GM12878 (cell line): ENCODE data around the gene TRIM17. TPM values are rescaled to one million over a fixed set of nuclear protein-coding genes. Genes with fewer than 3 reads are reported as not detected.

Experiments used
- ATAC-seq: fragments of 200-7000 bp; cut with Tn5 transposase; 3 replicates; pipeline ENCODE4 v1.9.1; 2020; ENCODE audit warnings: mild to moderate bottlenecking, moderate library complexity
- BruUV-seq: library from RNA; stranded (reverse); fragments of 400-500 nt; replicated peaks from 2 replicates; lab custom pipeline; 2021; lab: Mats Ljungman, UMichigan
- CTCF ChIA-PET: fragments of 300-600 bp; sonication (Branson Sonifier 250); formaldehyde crosslinking; extraction: SDS; loops from one replicate; lab custom pipeline; 2021; ENCODE audit warnings: inconsistent platforms; lab: Yijun Ruan, JAX
- POLR2A ChIA-PET: fragments of 350-600 bp; formaldehyde crosslinking; extraction: SDS; loops from one replicate; lab custom pipeline; 2021; ENCODE audit warnings: inconsistent platforms; lab: Charles Lee
- RAD21 ChIA-PET: fragments of 300-600 bp; sonication (Branson Sonifier 250); formaldehyde crosslinking; loops from one replicate; lab custom pipeline; 2023; ENCODE audit warnings: antibody characterized with exemption; ENCODE audit not compliant: unreplicated experiment; lab: Charles Lee
- SMC1A ChIA-PET: fragments of 300-600 bp; sonication (Branson Sonifier 250); formaldehyde crosslinking; loops from one replicate; lab custom pipeline; 2023; ENCODE audit not compliant: unreplicated experiment, uncharacterized antibody; lab: Charles Lee
- DNase-seq: peaks from one replicate; pipeline ENCODE4 v3.0.0-alpha.2; 2011; ENCODE audit warnings: low read depth, low spot score
- FAIRE-seq: peaks from 3 replicates; lab custom pipeline; 2011; peaks lifted over from hg19 to GRCh38; lab: Jason Lieb, UNC
- H2AFZ ChIP-seq: 2 replicates; pipeline ENCODE4 v1.6.0; 2011; ENCODE audit warnings: low read depth, low read length, control low read depth; ENCODE audit not compliant: control insufficient read depth
- H3K27ac ChIP-seq: 2 replicates; pipeline ENCODE4 v1.5.1; 2011; ENCODE audit warnings: control low read depth; ENCODE audit not compliant: control insufficient read depth, insufficient read depth
- H3K27me3 ChIP-seq, 2 experiments: replicated peaks in 1 of 2; 2 replicates each; pipeline versions ENCODE4 v1.6.0 to v1.6.1; 2011; ENCODE audit warnings: low read length in 1 of 2; ENCODE audit not compliant: control insufficient read depth in 2 of 2, insufficient read depth in 2 of 2
- H3K36me3 ChIP-seq, 2 experiments: 2 replicates each; pipeline ENCODE4 v1.5.1; 2011; ENCODE audit warnings: low read length in 1 of 2; ENCODE audit not compliant: control insufficient read depth in 2 of 2, insufficient read depth in 2 of 2
- H3K4me1 ChIP-seq: 2 replicates; pipeline ENCODE4 v1.6.1; 2011; ENCODE audit warnings: mild to moderate bottlenecking, low read length, moderate library complexity, mixed read lengths; ENCODE audit not compliant: control insufficient read depth, insufficient read depth
- H3K4me2 ChIP-seq: 2 replicates; pipeline ENCODE4 v1.6.0; 2011; ENCODE audit warnings: control low read depth; ENCODE audit not compliant: control insufficient read depth, insufficient read depth
- H3K4me3 ChIP-seq: fragments of 200-600 bp; sonication (generic); 2 replicates; pipeline ENCODE4 v1.5.1; 2016
- H3K79me2 ChIP-seq: 2 replicates; pipeline ENCODE4 v1.6.0; 2011; ENCODE audit warnings: low read length; ENCODE audit not compliant: control insufficient read depth, insufficient read depth
- H3K9ac ChIP-seq: 2 replicates; pipeline ENCODE4 v1.8.0; 2011; ENCODE audit warnings: low read length, control low read depth, mixed read lengths; ENCODE audit not compliant: control insufficient read depth, insufficient read depth
- H3K9me3 ChIP-seq: replicated peaks from 3 replicates; pipeline ENCODE4 v1.5.1; 2011; ENCODE audit warnings: mild to moderate bottlenecking, low read length; ENCODE audit not compliant: control insufficient read depth, insufficient read depth
- H4K20me1 ChIP-seq: 2 replicates; pipeline ENCODE4 v1.6.0; 2011; ENCODE audit not compliant: control insufficient read depth, insufficient read depth
- NKRF ChIP-seq: fragments of 450-650 bp; conservative IDR thresholded peaks from 2 replicates; pipeline ENCODE4 v1.6.1; 2017; ENCODE audit warnings: mild to moderate bottlenecking, moderate library complexity
- ZNF592 ChIP-seq: fragments of 450-650 bp; IDR thresholded peaks from 2 replicates; pipeline ENCODE4 v1.6.1; 2017; ENCODE audit warnings: mild to moderate bottlenecking, moderate library complexity
- WGBS: methylation state at CpG from one replicate; pipeline ENCODE4 v1.1.6; 2016; ENCODE audit warnings: low lambda C conversion rate; ENCODE audit not compliant: insufficient replicate concordance, insufficient coverage; ENCODE audit errors: missing lambda C conversion rate; 5-methylcytosine and 5-hydroxymethylcytosine counted together
- in situ Hi-C: fragments of 300-500 bp; cut with MboI; formaldehyde crosslinking; loops from 9 replicates; pipeline ENCODE4 v1.14.3; 2018; ENCODE audit warnings: mixed read lengths
- intact Hi-C: fragments of 100-400 bp; cut with micrococcal nuclease; formaldehyde crosslinking; loops from one replicate; pipeline ENCODE4 v1.14.2; 2022; ENCODE audit not compliant: unreplicated experiment
- polyA plus RNA-seq, 11 experiments: library from polyadenylated mRNA; depleted of rRNA in 4 of 11; unstranded in 6 of 11; stranded (reverse) in 5 of 11; fragments of >200 nt; fragmentation: Nextera tagmentation in 4 of 11; fragmentation: Illumina TruSeq in 1 of 11; extraction: Ambion mirVana in 4 of 11; extraction: Trizol in 1 of 11; gene quantifications; 1 replicate in 1 of 11; 2 replicates in 10 of 11; pipeline versions ENCODE4 v1.2.1 to v1.2.3, GENCODE V29; 2011 to 2016; ENCODE audit warnings: inconsistent platforms in 2 of 11, missing spikeins in 2 of 11, low read depth in 1 of 11
- total RNA-seq, 4 experiments: library from RNA; depleted of rRNA in 3 of 4; stranded (reverse); fragments of >200 nt in 3 of 4; fragmentation: Illumina TruSeq in 1 of 4; extraction: Trizol in 1 of 4; gene quantifications; 2 replicates each; pipeline versions ENCODE4 v1.2.1 to v1.2.3, GENCODE V29; 2013 to 2021

The TRIM17 gene
- total and polyA plus RNA-seq, 10 of the 15 experiments (the other 5 are each of a cell fraction or from before 2014, with no cell fraction given) = 0.16 to 0.32 TPM; not detected in 8

- TF ChIP-seq NKRF = no peak
These were observed 48.6 kb downstream of the TRIM17 start (continued) for GRCh38 chr1:228367798-228368791.

- H3K4me3 ChIP-seq = no peak overlapping the region
- ChIA-PET CTCF (no interaction called here), RAD21 (no interaction called here), SMC1A (no interaction called here), POLR2A (no interaction called here)
- DNase-seq (no peak), FAIRE-seq (no peak), ATAC-seq (no peak)
- no peak for TF ChIP-seq ZNF592
- in situ Hi-C loops = no loop called here
- no peaks in the 10 kb centered on the region; a peak in 1 of 4 replicates for H3K27me3 ChIP-seq
- H4K20me1 ChIP-seq = no peaks in the 10 kb centered on the region
- 35% methylated on average over 24 of the region's 24 CpGs for WGBS
- H3K36me3 ChIP-seq = no peaks in the 10 kb centered on the region
- no peaks in the 10 kb centered on the region for H3K9me3 ChIP-seq
- no peak overlapping the region for H3K4me2 ChIP-seq
- no peak overlapping the region for H3K9ac ChIP-seq
- H3K27ac ChIP-seq = no peak overlapping the region
- no peak overlapping the region for H2AFZ ChIP-seq
- BruUV-seq = no TSS peak
- intact Hi-C loops = no loop called here
- no peaks in the 10 kb centered on the region for H3K79me2 ChIP-seq
- H3K4me1 ChIP-seq = no peaks in the 10 kb centered on the region
These were observed 49.6 kb downstream of the TRIM17 start for GRCh38 chr1:228366866-228367741.
